HFF-Myc (cell line): ENCODE measurements around the gene CRLF2.
"Not testable (repeated sequence)": the region's sequence is repeated elsewhere in the genome, so short reads cannot be mapped to it uniquely, and the experiment has no call there.

Experiments
- DNase-seq: peaks from one replicate; pipeline ENCODE4 v3.0.0-alpha.2; 2011; ENCODE audit warnings: low read depth; ENCODE audit errors: extremely low read depth
- H3K4me3 ChIP-seq: replicated peaks from 2 replicates; pipeline ENCODE4 v1.5.1; 2011; ENCODE audit warnings: low read depth, mild to moderate bottlenecking, control low read depth, low read length
- CTCF ChIP-seq: IDR thresholded peaks from 2 replicates; pipeline ENCODE4 v1.5.1; 2012; ENCODE audit warnings: mild to moderate bottlenecking, low read depth, low read length, control low read depth; ENCODE audit errors: missing control alignments

The CRLF2 gene

GRCh38 chrX:1210844-1211243 lies 1.6 kb downstream of the CRLF2 start:
- no peak overlapping the region for H3K4me3 ChIP-seq
- no peak for DNase-seq
- no peak for TF ChIP-seq CTCF

- no peak for TF ChIP-seq CTCF
- no peak overlapping the region for H3K4me3 ChIP-seq
- no peak for DNase-seq
These were observed 4.9 kb downstream of the CRLF2 start for GRCh38 chrX:1207496-1208025.

- peak overlapping the region; percentile 38 for H3K4me3 ChIP-seq
- no peak for TF ChIP-seq CTCF
- peak; percentile 65 for DNase-seq
These were observed 6.5 kb downstream of the CRLF2 start for GRCh38 chrX:1205681-1206611.

GRCh38 chrX:1202251-1202650 lies 10.2 kb downstream of the CRLF2 start:
- no peak for TF ChIP-seq CTCF
- DNase-seq = no peak
- H3K4me3 ChIP-seq = no peak overlapping the region

GRCh38 chrX:1196436-1196835 lies 16.0 kb downstream of the CRLF2 start:
- no peak overlapping the region for H3K4me3 ChIP-seq
- no peak for DNase-seq
- no peak for TF ChIP-seq CTCF

GRCh38 chrX:1192196-1192595 lies 20.3 kb downstream of the CRLF2 start:
- H3K4me3 ChIP-seq, DNase-seq: not testable (repeated sequence)

- no peak overlapping the region for H3K4me3 ChIP-seq
- no peak for TF ChIP-seq CTCF
- no peak for DNase-seq
These were observed 21.8 kb downstream of the CRLF2 start for GRCh38 chrX:1190596-1191145.
